ENCODE measurements around the gene DPP4. TPM values are rescaled to one million over a fixed set of nuclear protein-coding genes. Genes with fewer than 3 reads are reported as not detected.
"Not testable (repeated sequence)": the region's sequence is repeated elsewhere in the genome, so short reads cannot be mapped to it uniquely, and the experiment has no call there.

The DPP4 gene
- polyA plus RNA-seq, 1 experiment, result 10.3 TPM

- DNase-seq (ENCODE audit: low read depth), result no peak
- H3K27me3 ChIP-seq (ENCODE audit: control insufficient read depth, insufficient read depth, low read length), result no peaks in the 10 kb centered on the region
- H3K4me3 ChIP-seq (ENCODE audit: low read depth, low read length), result no peak overlapping the region
- CTCF ChIA-PET, result no interaction called here
- TF ChIP-seq CTCF (IDR thresholded peaks at IDR 0.05; ENCODE audit: insufficient read depth, low read depth, low read length), result no peak
- H3K36me3 ChIP-seq (ENCODE audit: control insufficient read depth, insufficient read depth, low read length), result no peaks in the 10 kb centered on the region
- POLR2A ChIA-PET, result no interaction called here
Measured at GRCh38 chr2:161982548-161983330, 91.3 kb downstream of the DPP4 start.

- no peak for TF ChIP-seq CTCF (IDR thresholded peaks at IDR 0.05; ENCODE audit: insufficient read depth, low read depth, low read length)
- H3K4me3 ChIP-seq (ENCODE audit: low read depth, low read length), result no peak overlapping the region
- no peaks in the 10 kb centered on the region for H3K27me3 ChIP-seq (ENCODE audit: control insufficient read depth, insufficient read depth, low read length)
- CTCF ChIA-PET, result no interaction called here
- DNase-seq (ENCODE audit: low read depth), result no peak
- POLR2A ChIA-PET, result no interaction called here
- no peaks in the 10 kb centered on the region for H3K36me3 ChIP-seq (ENCODE audit: control insufficient read depth, insufficient read depth, low read length)
Measured at GRCh38 chr2:161981679-161982250, 92.2 kb downstream of the DPP4 start.

- no peaks in the 10 kb centered on the region for H3K27me3 ChIP-seq (ENCODE audit: control insufficient read depth, insufficient read depth, low read length)
- DNase-seq (ENCODE audit: low read depth), result no peak
- ChIA-PET CTCF (no interaction called here), POLR2A (no interaction called here)
- H3K36me3 ChIP-seq (ENCODE audit: control insufficient read depth, insufficient read depth, low read length), result no peaks in the 10 kb centered on the region
- no peak for TF ChIP-seq CTCF (IDR thresholded peaks at IDR 0.05; ENCODE audit: insufficient read depth, low read depth, low read length)
- no peak overlapping the region for H3K4me3 ChIP-seq (ENCODE audit: low read depth, low read length)
Measured at GRCh38 chr2:161980976-161981375, 93.0 kb downstream of the DPP4 start.

- Histone ChIP-seq H3K36me3 (ENCODE audit: control insufficient read depth, insufficient read depth, low read length) (no peaks in the 10 kb centered on the region), H3K27me3 (ENCODE audit: control insufficient read depth, insufficient read depth, low read length) (no peaks in the 10 kb centered on the region), H3K4me3 (ENCODE audit: low read depth, low read length) (no peak overlapping the region)
- no peak for DNase-seq (ENCODE audit: low read depth)
- TF ChIP-seq CTCF (IDR thresholded peaks at IDR 0.05; ENCODE audit: insufficient read depth, low read depth, low read length), result no peak
- POLR2A ChIA-PET, result no interaction called here
- CTCF ChIA-PET, result no interaction called here
Measured at GRCh38 chr2:161979490-161979889, 94.5 kb downstream of the DPP4 start.

- POLR2A ChIA-PET; H3K4me3 ChIP-seq (ENCODE audit: low read depth, low read length); DNase-seq (ENCODE audit: low read depth); H3K27me3 ChIP-seq (ENCODE audit: control insufficient read depth, insufficient read depth, low read length); CTCF ChIA-PET; H3K36me3 ChIP-seq (ENCODE audit: control insufficient read depth, insufficient read depth, low read length): not testable (repeated sequence)
Measured at GRCh38 chr2:161977926-161978325, 96.1 kb downstream of the DPP4 start.

- Histone ChIP-seq H3K4me3 (ENCODE audit: low read depth, low read length) (no peak overlapping the region), H3K27me3 (ENCODE audit: control insufficient read depth, insufficient read depth, low read length) (no peaks in the 10 kb centered on the region), H3K36me3 (ENCODE audit: control insufficient read depth, insufficient read depth, low read length) (no peaks in the 10 kb centered on the region)
- ChIA-PET CTCF (no interaction called here), POLR2A (no interaction called here)
- no peak for DNase-seq (ENCODE audit: low read depth)
- TF ChIP-seq CTCF (IDR thresholded peaks at IDR 0.05; ENCODE audit: insufficient read depth, low read depth, low read length), result no peak
Measured at GRCh38 chr2:161976917-161977316, 97.1 kb downstream of the DPP4 start.
